Muscle of arm (tissue), 12 donors: ENCODE measurements around the gene AURKA. TPM values are rescaled to one million over a fixed set of nuclear protein-coding genes. Genes with fewer than 3 reads are reported as not detected.
"Not testable (repeated sequence)": the region's sequence is repeated elsewhere in the genome, so short reads cannot be mapped to it uniquely, and the experiment has no call there.

ENCODE experiments used
- DNase-seq: peaks from one replicate; pipeline ENCODE4 v3.0.0-alpha.2; 2013
- polyA plus RNA-seq, 12 donors: library from polyadenylated mRNA; unstranded; fragments of 120-200 nt; gene quantifications; one replicate each; pipeline ENCODE4 v1.2.1, GENCODE V29; 2013; ENCODE audit not compliant: insufficient read length in 12 of 12

The AURKA gene
- polyA plus RNA-seq, 12 donors = 5.1 to 14.4 (median 9.4) TPM; not detected in 1

DNA sequence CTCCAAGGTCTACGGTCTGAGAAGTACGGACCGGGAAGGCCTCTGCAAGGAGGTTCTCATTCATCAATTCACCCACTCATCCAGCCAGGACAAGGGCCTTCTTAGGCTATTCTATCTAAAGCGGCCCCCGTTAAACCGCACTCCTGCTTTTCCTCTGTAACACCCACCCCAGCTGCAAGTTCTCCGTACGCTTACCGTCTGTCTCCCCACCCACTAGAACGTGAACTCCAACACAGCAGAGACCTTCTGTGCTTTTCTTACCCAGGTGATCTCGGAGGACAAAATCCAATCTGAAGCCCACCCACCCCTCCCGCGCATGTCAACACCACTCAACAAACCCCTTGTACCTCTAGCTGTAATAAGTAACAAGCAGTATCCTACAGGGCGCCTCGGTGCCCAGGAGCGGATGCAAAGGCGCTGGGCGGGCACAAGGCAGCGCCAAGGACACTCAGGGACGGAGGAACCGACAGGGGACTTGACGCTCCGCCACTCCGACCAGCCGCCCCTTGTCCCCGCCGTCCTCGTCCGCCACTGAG, 351 bp downstream of the AURKA start:
- DNase-seq = no peak

DNA sequence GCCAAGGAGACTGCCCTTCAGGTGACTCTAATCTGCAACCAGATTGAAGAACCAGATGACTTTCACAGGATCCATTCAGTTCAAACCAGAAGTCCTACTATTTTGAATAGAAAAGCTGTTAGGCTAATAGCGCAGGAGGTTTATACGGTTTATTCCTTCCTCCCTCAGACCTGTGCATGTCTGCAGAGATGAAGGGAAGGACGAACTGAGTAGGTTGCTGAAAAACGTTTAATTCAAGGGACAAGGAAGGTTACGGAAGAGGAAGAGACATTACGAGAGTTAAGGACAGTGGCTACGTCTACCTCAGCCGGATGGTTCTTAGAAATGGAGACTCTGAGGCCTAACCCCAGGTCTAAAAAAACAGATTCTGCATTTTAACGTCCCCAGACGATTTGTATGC, 978 bp downstream of the AURKA start:
- no peak for DNase-seq

DNA sequence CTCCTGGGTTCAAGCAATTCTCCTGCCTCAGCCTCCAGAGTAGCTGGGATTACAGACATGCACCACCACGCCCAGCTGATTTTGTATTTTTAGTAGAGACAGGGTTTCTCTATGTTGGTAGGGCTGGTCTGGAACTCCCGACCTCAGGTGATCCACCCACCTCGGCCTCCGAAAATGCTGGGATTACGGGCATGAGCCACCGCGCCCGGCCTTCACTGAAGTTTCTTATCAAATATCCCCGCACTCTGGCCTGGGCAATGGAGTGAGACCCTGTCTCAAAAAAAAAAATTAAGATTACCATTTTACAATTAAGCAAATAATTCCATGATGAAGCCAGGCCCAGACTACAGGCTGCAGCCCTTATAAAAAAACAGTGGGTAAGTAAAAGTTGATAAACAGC, 1.6 kb downstream of the AURKA start:
- DNase-seq = not testable (repeated sequence)

DNA sequence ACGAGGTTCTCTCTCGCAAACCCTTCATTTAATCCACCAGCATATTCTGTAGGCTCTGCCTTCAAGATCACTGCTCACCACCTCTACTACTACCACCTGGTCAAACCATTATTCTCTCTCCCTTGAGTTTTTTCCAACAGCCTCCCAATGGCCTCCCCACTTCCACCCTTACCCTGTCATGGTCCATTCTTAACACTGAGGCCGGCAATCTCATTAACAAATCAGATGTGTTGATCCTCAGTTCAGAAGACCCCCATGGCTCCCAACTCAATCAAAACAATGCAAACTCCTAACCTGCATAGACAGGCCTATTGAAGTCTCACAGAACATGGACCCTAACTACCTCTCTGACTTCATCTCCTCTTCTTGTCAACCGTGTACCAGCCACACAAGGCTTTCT, 2.2 kb downstream of the AURKA start:
- no peak for DNase-seq

DNA sequence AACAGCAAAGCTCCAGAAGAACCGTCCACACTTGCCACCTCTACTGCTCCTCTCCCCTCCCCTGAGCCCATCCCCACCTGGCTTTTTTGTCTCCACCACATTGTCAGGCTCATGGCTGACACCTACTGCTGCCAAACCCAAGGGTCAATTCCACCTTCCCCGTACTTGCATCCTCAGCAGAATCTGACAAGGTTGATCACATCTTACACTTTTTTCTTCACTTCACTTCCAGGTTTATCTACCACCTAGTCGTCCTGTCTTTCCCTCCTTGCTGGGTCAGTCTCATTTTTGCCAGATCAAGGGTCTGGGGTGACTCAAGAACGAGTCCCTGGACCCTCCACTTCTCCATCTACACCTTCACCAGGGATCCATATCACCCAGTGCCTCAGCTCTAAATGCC, 3.1 kb downstream of the AURKA start:
- no peak for DNase-seq

DNA sequence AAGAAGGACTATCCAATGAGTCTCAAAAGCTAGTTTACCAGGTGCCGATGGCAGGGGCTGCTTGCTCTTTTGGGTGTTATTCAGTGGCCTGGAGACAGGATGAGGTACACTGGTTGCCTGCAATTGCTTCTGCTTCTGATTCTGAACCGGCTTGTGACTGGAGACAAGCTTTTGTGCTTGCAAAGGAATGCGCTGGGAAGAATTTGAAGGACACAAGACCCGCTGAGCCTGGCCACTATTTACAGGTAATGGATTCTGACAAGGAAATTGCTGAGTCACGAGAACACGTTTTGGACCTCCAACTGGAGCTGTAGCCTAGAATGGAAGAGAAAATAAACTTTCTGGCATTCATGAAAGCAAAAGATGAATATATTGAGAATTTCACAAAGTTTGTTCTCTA, 5.8 kb downstream of the AURKA start:
- DNase-seq = no peak

DNA sequence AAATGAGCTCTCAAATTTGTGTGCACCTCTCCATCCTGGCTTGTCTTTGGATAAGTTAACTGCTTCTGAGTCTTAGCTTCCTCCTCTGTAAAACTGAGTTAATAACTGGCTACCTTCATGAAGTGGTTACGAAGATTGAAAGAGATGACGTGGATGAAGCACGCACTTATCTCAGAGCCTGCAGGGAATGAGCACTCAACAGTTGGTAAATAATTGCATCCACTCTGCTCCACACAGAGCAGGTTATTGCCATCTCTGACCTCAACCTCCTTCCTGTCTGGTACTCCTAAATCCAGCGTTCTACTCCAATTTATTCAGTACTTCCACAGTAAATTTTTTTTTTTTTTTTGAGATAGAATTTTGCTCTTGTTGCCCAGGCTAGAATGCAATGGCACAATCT, 6.9 kb downstream of the AURKA start:
- DNase-seq = no peak

DNA sequence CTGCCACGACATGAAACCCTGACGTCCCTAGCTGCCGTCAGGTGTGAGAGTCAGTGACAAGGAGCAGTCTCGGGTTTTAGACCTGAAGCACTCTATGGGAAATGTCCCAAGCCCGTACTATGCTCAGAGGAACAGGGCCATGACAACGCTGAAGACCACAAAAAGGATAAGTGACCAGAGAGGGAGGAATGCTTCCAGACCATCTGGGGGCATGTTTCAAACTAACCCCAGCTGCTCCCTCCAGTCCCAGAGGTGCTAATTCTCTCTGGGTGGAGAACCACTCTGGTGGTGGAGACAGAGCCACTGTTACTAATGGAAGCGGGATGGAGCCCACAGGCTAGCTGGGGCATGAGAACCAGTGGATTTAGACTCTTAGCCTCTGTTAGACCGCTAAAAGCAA, 8.7 kb downstream of the AURKA start:
- no peak for DNase-seq

DNA sequence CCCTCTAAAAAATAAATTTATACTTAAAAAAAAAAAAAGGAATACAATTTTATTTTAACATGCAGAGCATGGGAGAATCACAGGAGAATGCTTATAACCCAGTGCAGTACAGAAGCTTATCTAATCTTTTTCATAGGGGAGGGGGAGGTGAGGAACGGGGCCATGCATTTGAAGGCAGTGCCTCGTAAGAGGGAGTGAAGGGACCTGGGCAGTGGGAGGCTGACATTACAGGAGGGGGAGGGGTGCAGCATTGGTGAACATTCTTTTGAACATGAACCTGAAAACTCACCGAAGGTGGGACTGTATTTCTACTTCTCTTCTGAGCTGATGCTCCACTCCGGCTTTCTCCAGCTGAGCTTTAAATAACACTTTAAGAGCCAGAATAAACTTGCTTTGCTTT, 9.3 kb downstream of the AURKA start:
- DNase-seq = no peak

DNA sequence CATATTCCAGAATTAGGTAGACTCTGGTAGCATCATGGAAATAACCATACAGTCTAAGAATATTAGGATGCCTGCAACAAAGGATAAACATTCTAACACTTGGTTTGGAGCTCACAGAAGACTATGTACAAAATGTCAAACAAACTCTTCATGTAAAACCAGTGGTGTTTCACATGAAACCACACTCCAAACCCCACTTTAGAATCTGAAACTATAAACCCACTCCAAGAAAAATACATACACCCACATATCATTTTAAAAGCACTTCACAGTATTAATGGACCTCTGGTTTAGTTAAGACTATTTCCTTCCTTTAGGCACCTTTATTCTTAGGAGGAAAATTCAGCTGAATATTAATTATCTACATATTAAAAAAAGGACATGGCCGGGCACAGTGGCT, 10.5 kb downstream of the AURKA start:
- no peak for DNase-seq

DNA sequence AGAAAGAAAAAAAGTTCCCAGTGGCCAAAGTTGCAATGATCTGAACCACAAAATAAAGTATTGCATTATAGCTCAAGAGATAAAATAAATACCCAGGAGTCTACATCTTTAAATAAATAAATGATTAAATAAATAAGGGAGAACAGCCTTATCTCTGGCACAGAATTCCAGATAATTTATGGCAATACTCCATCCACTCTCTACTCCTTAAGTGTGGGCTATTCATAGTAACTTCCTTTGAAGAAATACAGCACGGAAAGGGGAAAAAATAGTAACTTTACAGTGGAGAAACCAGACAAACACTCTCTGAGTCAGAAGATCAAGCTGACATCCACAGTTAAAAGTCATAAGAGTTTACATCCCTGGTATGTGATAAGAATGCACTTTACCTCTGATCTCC, 11.6 kb downstream of the AURKA start:
- DNase-seq = no peak

DNA sequence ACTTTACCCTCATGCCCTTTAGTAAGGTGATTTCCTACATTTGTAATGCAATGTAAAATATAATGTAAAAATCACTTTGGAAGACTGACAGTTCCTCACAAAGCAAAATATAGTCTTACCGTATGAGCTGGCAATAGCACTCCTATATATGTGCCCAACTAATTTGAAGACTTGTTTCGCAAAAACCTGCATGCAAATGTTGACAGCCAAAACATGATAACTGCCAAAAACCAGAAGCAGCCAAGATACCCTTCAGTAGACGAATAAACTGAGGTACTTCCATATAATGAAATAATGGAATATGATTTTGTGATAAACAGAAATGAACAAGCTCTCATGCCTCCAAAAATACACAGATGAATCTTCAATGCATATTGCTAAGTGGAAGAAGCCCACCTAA, 13.6 kb downstream of the AURKA start:
- DNase-seq = no peak

DNA sequence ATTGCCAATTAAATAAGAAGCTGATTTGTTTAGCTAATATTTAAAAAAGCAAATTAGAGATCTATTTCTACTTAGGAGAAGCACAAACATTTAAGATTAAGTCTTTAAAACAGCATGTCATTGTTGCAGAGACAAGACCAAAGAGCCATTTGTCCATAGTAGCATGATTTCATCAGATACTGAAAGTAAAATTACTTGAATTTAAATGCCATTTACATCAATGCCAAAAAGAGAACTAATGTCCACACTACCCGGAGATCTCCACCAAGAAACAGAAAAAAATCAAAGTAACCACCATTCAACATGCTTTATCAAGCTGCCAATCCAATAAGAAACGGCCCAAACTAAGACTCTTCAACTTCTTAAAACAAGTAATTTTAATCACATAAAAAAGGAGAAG, 15.7 kb downstream of the AURKA start:
- DNase-seq = no peak

DNA sequence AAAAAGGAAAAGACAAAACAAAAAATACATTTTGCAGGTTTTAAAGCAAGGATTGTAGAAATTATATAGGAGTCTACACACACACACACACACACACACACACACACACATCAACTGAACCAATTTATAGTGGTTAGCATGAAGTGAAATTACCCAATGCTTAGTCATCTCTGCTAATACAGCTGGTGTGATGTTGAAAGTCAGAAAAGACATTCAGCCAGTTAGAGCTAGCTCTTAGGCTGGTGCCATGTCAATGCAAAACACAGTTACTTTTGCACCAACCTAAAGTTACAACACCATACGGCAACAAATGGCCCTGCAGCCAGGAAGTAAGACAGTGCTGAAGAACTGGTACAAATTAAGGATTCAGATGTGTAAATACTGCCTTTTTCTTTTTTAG, 18.1 kb downstream of the AURKA start:
- no peak for DNase-seq

DNA sequence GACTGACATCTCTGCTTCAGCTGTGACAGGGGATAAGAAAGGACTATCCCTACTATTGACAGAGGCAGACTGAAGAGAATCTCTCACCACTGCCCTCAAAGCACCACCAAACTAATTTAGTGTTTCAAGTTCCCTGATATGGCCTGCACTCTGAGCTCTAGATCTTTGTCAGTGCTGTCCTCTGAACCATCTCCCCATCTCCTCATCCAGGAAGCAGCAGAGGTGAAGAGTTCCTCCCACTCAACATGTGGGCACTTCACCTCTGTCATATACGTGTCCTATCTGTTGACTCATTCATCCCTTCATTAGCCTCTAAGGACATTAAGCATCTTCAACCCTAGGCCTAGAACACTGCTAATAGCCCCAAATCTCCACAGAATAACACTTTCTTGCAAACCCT, 19.2 kb downstream of the AURKA start:
- no peak for DNase-seq

DNA sequence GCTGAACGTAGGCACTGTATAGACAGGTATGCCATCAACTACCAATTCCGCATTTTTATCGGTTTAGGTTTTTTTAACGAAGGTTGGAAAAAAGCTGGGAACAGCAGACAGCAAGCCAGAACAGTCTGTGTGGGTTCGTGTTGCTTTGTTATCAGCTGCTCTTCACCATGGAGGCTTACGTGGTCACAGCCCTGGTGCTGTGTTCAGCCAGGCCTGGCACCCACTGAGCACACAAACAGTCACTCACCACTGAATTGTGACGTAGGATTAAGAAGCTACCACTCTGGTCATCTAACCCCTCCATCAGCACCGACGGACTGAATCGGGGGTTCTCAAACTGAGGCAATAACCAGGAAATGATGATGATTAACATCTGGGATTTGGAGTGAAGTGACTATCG, 20.0 kb downstream of the AURKA start:
- DNase-seq = no peak

DNA sequence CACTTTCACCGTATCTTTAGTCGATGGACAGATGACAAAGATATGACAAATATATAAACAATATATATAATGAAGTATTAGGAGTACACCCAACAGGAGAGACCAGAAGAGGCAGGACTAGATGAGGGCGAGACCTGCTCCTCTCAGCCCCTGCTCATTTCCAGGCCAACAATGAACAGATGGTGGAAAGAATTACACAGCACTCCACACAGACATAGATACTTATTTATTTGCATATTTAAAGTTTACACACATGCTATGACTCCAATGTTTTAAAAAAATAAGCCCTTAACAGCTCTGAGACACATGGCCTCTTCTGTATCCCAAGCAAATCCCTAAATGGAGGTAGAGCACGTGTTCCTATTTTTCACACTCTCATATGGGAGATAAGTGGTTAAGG, 22.8 kb downstream of the AURKA start:
- DNase-seq = no peak

DNA sequence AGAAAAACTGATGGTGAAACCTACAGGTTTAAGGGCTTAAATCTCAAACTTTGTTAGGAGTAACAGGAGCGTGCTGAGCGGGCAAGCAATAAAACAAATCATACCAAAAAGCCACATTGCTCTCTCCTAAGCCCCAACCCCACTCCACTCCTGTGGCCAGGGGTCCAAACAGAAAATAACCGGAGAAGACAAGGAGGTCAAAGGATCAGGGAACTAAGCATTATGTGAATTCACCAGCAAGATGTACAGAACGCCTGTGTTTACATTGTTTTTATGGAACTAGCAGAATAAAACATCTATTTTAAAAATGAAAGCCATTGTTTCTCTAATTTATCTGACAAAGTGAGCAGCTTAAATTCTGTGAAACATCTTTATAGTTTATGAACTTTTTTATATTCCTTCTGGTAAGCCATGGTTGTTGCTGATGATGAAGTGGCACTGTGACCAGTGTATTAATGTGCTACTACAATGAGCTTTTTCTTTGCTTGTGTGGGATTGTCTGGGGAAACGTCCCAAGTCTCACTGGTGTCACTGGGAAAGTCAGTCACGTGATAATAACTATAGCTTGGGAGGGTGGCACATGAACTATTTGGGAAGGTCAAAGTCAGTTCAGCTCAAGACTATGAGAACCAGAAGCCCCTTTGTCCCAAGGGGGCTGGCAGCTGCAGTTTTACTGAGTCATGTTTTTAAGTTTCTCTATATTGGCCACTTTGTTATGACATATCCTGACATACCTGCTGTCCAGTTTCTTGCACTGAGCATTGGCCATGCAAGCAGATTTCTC, 23.5 kb downstream of the AURKA start:
- DNase-seq = no peak

DNA sequence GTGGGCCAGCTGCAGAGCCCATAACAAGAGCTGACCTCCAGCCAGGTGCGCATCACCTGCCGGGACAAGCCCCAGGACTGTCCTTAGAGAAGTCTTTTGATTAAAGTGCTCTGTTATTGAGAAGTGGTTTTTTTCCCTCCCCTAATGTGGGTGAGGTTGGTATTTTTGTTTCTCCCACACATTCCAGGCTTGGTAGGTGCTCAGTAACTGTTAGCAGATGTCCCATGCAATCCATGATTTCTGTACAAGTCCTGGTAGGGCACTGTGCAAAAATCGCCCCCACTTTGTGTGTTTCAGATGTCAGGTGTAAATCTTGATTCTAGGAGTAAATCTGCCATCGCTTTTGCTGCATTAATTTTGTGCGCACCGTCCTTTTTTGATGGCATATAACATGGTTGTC, 28.5 kb downstream of the AURKA start:
- DNase-seq = no peak

DNA sequence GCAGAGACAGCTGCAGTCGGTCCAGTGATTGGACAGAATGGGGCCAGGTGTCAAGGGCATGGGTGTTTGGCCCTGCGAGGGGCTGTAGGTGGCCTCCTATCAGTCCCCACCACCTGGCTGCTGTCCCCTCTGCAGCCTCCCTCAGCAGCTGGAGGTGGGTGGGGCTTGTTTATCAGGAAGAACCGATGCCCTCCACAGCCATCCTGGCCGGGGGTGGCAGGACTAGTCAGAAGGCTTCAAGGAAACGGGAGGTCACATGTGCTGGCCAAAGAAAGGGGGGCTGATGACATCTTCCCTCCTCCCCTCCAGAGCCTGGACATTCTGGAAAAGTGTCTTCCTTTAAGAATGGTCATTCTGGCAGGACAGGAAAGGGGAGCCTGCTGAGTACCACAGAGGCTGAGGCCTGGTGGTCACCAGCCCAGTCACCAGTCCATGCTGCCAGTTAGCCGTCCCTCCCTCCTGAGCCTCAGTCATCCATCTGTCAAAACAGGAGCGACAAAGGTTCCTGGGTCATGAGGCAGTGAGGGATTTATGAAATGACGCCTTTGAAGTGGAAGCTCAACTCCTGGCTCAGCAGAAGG, 29.1 kb downstream of the AURKA start:
- DNase-seq = no peak

DNA sequence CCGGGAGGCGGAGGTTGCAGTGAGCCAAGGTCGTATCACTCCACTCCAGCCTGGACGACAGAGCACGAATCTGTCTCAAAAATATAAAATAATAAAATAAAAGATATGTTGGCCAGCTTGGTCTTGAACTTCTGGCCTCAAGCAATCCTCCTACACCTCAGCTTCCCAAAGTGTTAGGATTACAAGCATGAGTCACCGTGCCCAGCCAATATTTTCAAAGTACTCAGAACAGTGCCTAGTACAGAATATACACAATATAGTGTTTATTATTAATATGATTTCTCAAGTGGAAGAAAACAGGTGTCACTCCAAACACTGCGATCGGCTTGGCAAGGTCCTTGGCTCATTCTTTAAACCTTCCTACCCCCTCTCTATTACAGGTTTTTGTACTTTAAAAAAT, 30.1 kb downstream of the AURKA start:
- DNase-seq = no peak

DNA sequence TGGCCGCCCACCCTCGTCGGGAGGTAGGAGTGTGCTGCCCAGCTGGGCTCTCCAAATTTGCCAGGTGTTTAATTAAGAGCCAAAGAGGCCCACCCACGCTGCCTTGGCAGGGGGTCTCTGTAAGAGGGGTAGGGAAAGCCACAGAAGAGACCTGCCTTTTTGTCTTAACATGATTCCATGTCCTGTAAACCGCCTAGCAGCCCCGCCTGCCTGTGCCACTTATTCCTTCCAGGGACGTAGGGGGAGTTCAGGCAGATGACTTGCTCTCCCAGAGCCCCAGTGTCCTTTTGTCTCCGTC, 31.2 kb downstream of the AURKA start:
- no peak for DNase-seq

DNA sequence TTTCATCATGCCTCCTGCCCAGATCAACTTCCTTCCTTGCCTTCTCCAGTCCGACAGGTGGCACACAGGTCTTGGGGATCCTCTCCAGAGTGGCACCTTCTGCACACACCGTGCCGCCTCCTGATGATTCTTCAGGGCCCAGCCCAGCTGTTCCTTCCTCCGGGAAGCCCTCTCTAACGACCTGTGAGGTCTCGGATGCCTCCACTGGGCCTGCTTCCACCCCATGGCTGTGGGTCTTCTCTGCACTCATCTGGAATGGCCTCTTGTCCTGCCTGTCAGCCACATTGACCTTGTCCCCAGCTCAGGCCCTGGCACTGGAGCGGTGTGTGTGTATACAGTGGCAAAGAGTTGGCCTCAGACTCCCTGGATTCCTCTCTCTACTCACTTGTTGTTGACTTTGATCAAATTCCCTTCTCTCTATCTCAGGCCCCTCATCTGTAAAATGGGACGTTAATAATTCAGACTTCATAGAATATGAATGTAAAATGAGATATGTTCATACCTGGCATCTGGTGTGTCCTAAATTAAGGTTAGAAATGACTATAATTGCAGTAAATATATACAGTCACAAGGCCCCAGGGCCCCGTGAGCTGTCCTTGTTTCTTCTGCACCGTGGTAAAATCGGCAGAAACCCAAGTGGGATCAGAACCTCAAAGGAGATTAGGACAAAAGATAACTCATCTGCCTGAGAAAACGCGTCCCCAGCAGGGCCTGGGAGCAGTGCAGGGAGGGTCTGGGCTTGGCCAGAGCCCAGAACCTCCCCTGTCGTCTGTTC, 31.7 kb downstream of the AURKA start:
- DNase-seq = no peak
